Neural cell (in vitro differentiated cells): ENCODE data around the gene GON7. TPM values are rescaled to one million over a fixed set of nuclear protein-coding genes. Genes with fewer than 3 reads are reported as not detected.

Source experiments
- H2AFZ ChIP-seq: fragments of 200-600, 300-800 bp; sonication (generic), shearing (Covaris generic); 2 replicates; pipeline ENCODE4 v1.6.0; 2014; ENCODE audit warnings: low read depth, mild to moderate bottlenecking, antibody characterized with exemption, low read length, moderate library complexity
- H3F3A ChIP-seq: fragments of 200-600 bp; shearing (Covaris generic); 2 replicates; pipeline ENCODE4 v1.6.1; 2016; ENCODE audit warnings: mild to moderate bottlenecking, moderate library complexity, mixed read lengths, antibody characterized with exemption, low read length; ENCODE audit not compliant: insufficient read depth, poor library complexity, severe bottlenecking
- H3K27ac ChIP-seq: fragments of 200-600, 300-800 bp; sonication (generic), shearing (Covaris generic); 2 replicates; pipeline ENCODE4 v1.5.1; 2014; ENCODE audit warnings: mild to moderate bottlenecking, low read length, moderate library complexity
- H3K27me3 ChIP-seq: fragments of 300-800, 200-600 bp; sonication (generic), shearing (Covaris generic); 2 replicates; pipeline ENCODE4 v1.6.0; 2014; ENCODE audit warnings: mild to moderate bottlenecking, low read depth, low read length, moderate library complexity; ENCODE audit not compliant: insufficient read depth
- H3K36me3 ChIP-seq: fragments of 300-800, 200-600 bp; sonication (generic), shearing (Covaris generic); 2 replicates; pipeline ENCODE4 v1.5.1; 2014; ENCODE audit warnings: mild to moderate bottlenecking, antibody characterized with exemption, low read length, moderate library complexity; ENCODE audit not compliant: insufficient read depth
- H3K4me2 ChIP-seq: fragments of 300-800, 200-600 bp; sonication (generic), shearing (Covaris generic); 2 replicates; pipeline ENCODE4 v1.6.0; 2014; ENCODE audit warnings: mild to moderate bottlenecking, low read length
- H3K4me3 ChIP-seq: fragments of 300-800, 200-600 bp; sonication (generic), shearing (Covaris generic); 2 replicates; pipeline ENCODE4 v1.5.1; 2014; ENCODE audit warnings: mild to moderate bottlenecking, low read length, moderate library complexity
- H3K79me2 ChIP-seq: fragments of 200-600 bp; shearing (Covaris generic); replicated peaks from 2 replicates; pipeline ENCODE4 v1.6.0; 2014; ENCODE audit warnings: mild to moderate bottlenecking, low read length, moderate library complexity; ENCODE audit not compliant: insufficient read depth
- H3K9ac ChIP-seq: fragments of 300-800, 200-600 bp; sonication (generic), shearing (Covaris generic); 2 replicates; pipeline ENCODE4 v1.6.1; 2016; ENCODE audit warnings: mild to moderate bottlenecking, low read length, mixed read lengths
- H3K9me2 ChIP-seq: fragments of 200-600 bp; shearing (Covaris generic); 2 replicates; pipeline ENCODE4 v1.6.1; 2016; ENCODE audit warnings: mild to moderate bottlenecking, low read length, mixed read lengths; ENCODE audit not compliant: insufficient read depth
- H3K9me3 ChIP-seq: fragments of 200-600, 300-800 bp; sonication (generic), shearing (Covaris generic); 2 replicates; pipeline ENCODE4 v1.6.1; 2016; ENCODE audit warnings: mild to moderate bottlenecking, mixed run types, low read length, moderate library complexity, mixed read lengths
- H4K20me1 ChIP-seq: fragments of 200-600 bp; shearing (Covaris generic); 2 replicates; pipeline ENCODE4 v1.6.1; 2016; ENCODE audit warnings: mild to moderate bottlenecking, mixed run types; ENCODE audit not compliant: insufficient read depth
- EZH2 ChIP-seq: fragments of 200-600, 300-800 bp; shearing (Covaris generic), sonication (generic); IDR thresholded peaks from 2 replicates; pipeline ENCODE4 v1.6.1; 2014; ENCODE audit warnings: antibody characterized with exemption, low read length, borderline replicate concordance, mild to moderate bottlenecking; ENCODE audit not compliant: insufficient read depth, poor library complexity, severe bottlenecking
- MXI1 ChIP-seq: fragments of 450-650 bp; conservative IDR thresholded peaks from 2 replicates; pipeline ENCODE4 v1.6.1; 2014; ENCODE audit warnings: antibody characterized with exemption, mild to moderate bottlenecking; ENCODE audit not compliant: poor library complexity, severe bottlenecking
- POLR2AphosphoS5 ChIP-seq: IDR thresholded peaks from 2 replicates; pipeline ENCODE4 v1.6.1; 2012
- SMC3 ChIP-seq: fragments of 450-650 bp; conservative IDR thresholded peaks from 2 replicates; pipeline ENCODE4 v1.6.1; 2014; ENCODE audit warnings: antibody characterized with exemption, mild to moderate bottlenecking, moderate library complexity; ENCODE audit not compliant: poor library complexity
- TAF1 ChIP-seq: IDR thresholded peaks from 2 replicates; pipeline ENCODE4 v1.6.1; 2012; ENCODE audit warnings: low read depth
- polyA plus RNA-seq: library from polyadenylated mRNA; depleted of rRNA; stranded (reverse); fragments of >200 nt; gene quantifications from 2 replicates; pipeline ENCODE4 v1.2.3, GENCODE V29; 2014
- TF ChIP-seq, protein P1 (sequence below): IDR thresholded peaks from 2 replicates; pipeline ENCODE4 v1.6.1; 2012; ENCODE audit warnings: borderline replicate concordance

GON7 gene
- polyA plus RNA-seq, 1 donor from 2014 or later: 30.8 TPM

DNA sequence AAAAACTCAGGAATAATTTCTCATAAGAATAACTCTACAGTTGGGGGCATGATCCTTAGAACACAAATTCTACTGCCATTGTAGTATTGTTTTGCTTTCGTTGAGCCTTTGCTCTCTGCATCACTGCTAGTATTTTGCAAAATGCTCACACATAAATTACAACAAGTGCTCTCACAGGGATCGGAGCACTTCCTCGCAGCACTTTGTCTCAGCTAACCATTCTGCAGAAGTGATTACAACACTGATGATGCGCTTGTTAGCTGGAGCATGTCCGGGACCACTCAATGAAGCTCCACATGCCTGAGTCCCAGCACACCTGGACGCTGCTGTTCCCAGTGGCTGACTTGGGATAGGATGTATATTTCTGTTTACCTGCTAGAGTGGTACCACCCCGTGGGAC lies 53.7 kb downstream of the GON7 start:
- no peaks in the 10 kb centered on the region for H3K36me3 ChIP-seq
- no peaks in the 10 kb centered on the region for H3K27me3 ChIP-seq
- no peaks in the 10 kb centered on the region for H3K79me2 ChIP-seq
- no peak overlapping the region for H3K27ac ChIP-seq
- no peak overlapping the region for H2AFZ ChIP-seq
- H4K20me1 ChIP-seq: no peaks in the 10 kb centered on the region
- no peak overlapping the region for H3K4me2 ChIP-seq
- H3K9me3 ChIP-seq: no peaks in the 10 kb centered on the region
- no peak overlapping the region for H3K4me3 ChIP-seq
- TF ChIP-seq SMC3 (no peak), POLR2AphosphoS5 (no peak), MXI1 (no peak), TAF1 (no peak), EZH2 (no peak)
- TF ChIP-seq, protein P1, sequence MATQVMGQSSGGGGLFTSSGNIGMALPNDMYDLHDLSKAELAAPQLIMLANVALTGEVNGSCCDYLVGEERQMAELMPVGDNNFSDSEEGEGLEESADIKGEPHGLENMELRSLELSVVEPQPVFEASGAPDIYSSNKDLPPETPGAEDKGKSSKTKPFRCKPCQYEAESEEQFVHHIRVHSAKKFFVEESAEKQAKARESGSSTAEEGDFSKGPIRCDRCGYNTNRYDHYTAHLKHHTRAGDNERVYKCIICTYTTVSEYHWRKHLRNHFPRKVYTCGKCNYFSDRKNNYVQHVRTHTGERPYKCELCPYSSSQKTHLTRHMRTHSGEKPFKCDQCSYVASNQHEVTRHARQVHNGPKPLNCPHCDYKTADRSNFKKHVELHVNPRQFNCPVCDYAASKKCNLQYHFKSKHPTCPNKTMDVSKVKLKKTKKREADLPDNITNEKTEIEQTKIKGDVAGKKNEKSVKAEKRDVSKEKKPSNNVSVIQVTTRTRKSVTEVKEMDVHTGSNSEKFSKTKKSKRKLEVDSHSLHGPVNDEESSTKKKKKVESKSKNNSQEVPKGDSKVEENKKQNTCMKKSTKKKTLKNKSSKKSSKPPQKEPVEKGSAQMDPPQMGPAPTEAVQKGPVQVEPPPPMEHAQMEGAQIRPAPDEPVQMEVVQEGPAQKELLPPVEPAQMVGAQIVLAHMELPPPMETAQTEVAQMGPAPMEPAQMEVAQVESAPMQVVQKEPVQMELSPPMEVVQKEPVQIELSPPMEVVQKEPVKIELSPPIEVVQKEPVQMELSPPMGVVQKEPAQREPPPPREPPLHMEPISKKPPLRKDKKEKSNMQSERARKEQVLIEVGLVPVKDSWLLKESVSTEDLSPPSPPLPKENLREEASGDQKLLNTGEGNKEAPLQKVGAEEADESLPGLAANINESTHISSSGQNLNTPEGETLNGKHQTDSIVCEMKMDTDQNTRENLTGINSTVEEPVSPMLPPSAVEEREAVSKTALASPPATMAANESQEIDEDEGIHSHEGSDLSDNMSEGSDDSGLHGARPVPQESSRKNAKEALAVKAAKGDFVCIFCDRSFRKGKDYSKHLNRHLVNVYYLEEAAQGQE: no peak
- no peaks in the 10 kb centered on the region for H3F3A ChIP-seq
- H3K9me2 ChIP-seq: no peaks in the 10 kb centered on the region
- H3K9ac ChIP-seq: no peak overlapping the region

Other genes with a start within 250 kb of the GON7 start
- gene ITPK1, start 91.1 kb downstream of the GON7 start, polyA plus RNA-seq: 65.0 and 70.9 TPM in 2 replicates
- 224 and 225 TPM in 2 replicates for gene MOAP1, start 22.2 kb downstream of the GON7 start, polyA plus RNA-seq
- gene LYSET, start 21.7 kb downstream of the GON7 start, polyA plus RNA-seq: 24.0 and 27.7 TPM in 2 replicates
- 34.8 and 36.9 TPM in 2 replicates for gene UBR7, start 191 bp upstream of the GON7 start, polyA plus RNA-seq
- gene BTBD7, start 126.0 kb upstream of the GON7 start, polyA plus RNA-seq: 11.4 and 11.5 TPM in 2 replicates
- not detected in 2 replicates for gene COX8C, start 140.1 kb upstream of the GON7 start, polyA plus RNA-seq
- gene UNC79, start 223.9 kb upstream of the GON7 start, polyA plus RNA-seq: 22.6 and 26.0 TPM in 2 replicates